ENCODE results near the gene CEACAM3. TPM values are rescaled to one million over a fixed set of nuclear protein-coding genes. Genes with fewer than 3 reads are reported as not detected.

CEACAM3 gene
- total and polyA plus RNA-seq, 5 donors = 0.07 to 0.59 (median 0.29) TPM; not detected in 2

DNA sequence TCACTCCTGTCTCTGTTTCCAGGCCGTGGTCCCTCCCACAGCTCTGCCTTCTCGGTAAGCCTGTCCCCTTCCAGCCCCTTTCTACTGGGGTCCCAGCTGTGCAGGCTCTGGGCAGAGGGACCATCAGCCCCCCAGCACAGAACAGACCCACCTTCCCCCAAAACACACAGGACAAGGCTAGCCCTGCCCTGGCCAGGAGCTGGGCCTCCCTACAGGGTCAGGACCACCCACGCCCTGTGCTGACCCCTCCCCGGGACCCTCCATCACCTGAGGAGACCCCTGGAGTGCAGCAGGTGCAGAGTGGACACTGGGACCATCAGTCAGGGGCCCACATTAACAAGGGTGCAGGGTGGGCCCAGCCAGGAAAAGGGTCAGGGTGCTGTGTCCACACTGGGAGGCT, 13.9 kb downstream of the CEACAM3 start:
- Histone ChIP-seq H3K27me3 (ENCODE audit: control insufficient read depth, insufficient read depth) (no peaks in the 10 kb centered on the region), H3K4me3 (ENCODE audit: low read length) (no peak overlapping the region), H3K4me1 (ENCODE audit: control insufficient read depth, insufficient read depth, low read length) (no peaks in the 10 kb centered on the region), H3K9me3 (ENCODE audit: control insufficient read depth, low read length) (no peaks in the 10 kb centered on the region), H3K27ac (ENCODE audit: low read length) (no peak overlapping the region)
- no peak for DNase-seq
- ATAC-seq = peak; percentile 14 to 31
- WGBS = 42% methylated on average over 4 of the region's 4 CpGs
- intact Hi-C loops (cut with DNase I) = no loop called here

DNA sequence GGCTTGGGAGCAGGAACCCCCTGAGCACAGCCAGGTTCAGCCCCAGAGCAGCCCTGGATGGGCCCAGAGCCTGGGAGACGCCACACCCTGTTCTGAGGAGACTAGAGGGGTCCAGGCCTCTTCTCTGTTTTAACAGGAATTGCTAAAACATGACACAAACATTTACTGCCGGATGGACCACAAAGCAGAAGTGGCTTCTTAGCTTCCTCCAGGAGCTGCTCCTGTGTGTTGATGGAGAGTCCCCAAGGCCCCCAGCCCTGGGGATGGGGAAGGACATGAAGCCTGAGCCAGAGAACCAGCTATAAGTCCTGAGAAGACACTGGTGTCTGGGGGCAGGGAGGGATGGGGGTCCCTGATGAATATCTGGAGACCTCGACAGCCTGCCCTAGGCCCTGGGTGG, 14.6 kb downstream of the CEACAM3 start:
- no peaks in the 10 kb centered on the region for H3K4me1 ChIP-seq (ENCODE audit: control insufficient read depth, insufficient read depth, low read length)
- no peak overlapping the region for H3K4me3 ChIP-seq (ENCODE audit: low read length)
- no peak overlapping the region for H3K27ac ChIP-seq (ENCODE audit: low read length)
- no peaks in the 10 kb centered on the region for H3K27me3 ChIP-seq (ENCODE audit: control insufficient read depth, insufficient read depth)
- H3K9me3 ChIP-seq (ENCODE audit: control insufficient read depth, low read length) = no peaks in the 10 kb centered on the region
- WGBS = 49% methylated on average over 3 of the region's 3 CpGs
- peak in 1 of 3 donors; percentile 53 for DNase-seq
- intact Hi-C loops (cut with DNase I) = no loop called here
- ATAC-seq = peak; percentile 45

DNA sequence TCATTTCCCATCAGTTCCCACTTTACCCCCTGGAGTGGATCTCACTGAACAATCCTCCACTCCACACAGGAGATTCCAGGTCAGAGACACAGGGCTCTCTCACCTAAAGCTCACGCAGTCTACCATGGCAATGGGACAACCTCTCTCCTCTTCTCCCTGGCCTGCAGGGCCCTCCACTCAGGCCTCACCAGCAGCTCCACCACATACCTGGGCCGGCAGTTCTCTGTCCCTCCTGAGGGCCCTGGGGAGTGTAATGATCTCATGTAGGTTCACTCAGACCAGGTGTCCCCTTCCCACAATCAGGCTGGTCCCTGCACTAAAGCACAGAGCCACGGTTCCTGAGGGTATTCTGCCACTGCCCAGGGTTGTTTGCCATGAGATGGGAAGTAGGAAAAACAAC, 15.6 kb downstream of the CEACAM3 start:
- Histone ChIP-seq H3K27me3 (ENCODE audit: control insufficient read depth, insufficient read depth) (no peaks in the 10 kb centered on the region), H3K4me3 (ENCODE audit: low read length) (no peak overlapping the region), H3K27ac (ENCODE audit: low read length) (no peak overlapping the region), H3K4me1 (ENCODE audit: control insufficient read depth, insufficient read depth, low read length) (no peaks in the 10 kb centered on the region), H3K9me3 (ENCODE audit: control insufficient read depth, low read length) (no peaks in the 10 kb centered on the region)
- WGBS = 70% methylated on average over 3 of the region's 3 CpGs
- intact Hi-C loops (cut with DNase I) = no loop called here
- no peak for ATAC-seq
- DNase-seq = no peak

DNA sequence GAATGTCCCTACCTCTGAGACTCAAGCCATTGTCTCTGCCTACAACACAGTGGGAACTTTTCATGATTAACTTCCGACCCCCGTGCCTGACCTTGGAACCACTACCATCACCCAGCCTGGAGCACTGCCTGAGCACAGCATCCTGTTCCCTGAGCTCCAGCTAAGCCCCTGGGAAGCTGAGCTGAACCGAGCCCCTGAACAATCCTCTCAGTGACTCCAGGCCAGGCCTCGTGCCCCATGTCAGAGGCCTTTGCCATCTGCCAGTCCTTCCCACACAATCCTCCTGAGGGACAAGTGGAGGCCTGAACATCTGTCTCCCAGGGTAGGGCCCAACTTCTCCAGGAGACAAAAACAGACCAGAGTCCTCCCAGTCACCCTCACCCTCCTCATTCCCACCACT, 17.5 kb downstream of the CEACAM3 start:
- no peak for DNase-seq
- ATAC-seq = no peak
- no peaks in the 10 kb centered on the region for H3K4me1 ChIP-seq (ENCODE audit: control insufficient read depth, insufficient read depth, low read length)
- H3K4me3 ChIP-seq (ENCODE audit: low read length) = no peak overlapping the region
- 49% methylated on average over 4 of the region's 4 CpGs for WGBS
- no peaks in the 10 kb centered on the region for H3K9me3 ChIP-seq (ENCODE audit: control insufficient read depth, low read length)
- intact Hi-C loops (cut with DNase I) = no loop called here
- no peak overlapping the region for H3K27ac ChIP-seq (ENCODE audit: low read length)
- no peaks in the 10 kb centered on the region for H3K27me3 ChIP-seq (ENCODE audit: control insufficient read depth, insufficient read depth)

DNA sequence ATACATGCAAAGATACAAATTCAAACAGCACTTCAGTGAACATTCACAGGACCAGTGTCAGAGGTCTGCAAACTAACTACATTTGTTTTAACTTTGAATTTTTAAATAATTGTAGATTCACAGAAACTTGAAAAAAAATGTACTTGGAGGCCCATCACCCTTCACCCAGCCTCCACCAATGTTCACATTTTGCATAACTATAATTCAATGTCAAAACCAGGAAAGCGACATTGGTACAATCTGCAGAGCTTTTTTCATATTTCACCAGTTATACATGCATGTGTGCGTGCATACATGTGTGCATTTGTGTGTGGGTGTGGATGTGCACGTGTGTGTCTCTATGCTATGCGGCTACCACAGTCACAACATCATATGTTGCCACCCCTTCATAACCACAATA, 18.9 kb downstream of the CEACAM3 start:
- no peak for ATAC-seq
- H3K27me3 ChIP-seq (ENCODE audit: control insufficient read depth, insufficient read depth) = no peaks in the 10 kb centered on the region
- intact Hi-C loops (cut with DNase I) = no loop called here

DNA sequence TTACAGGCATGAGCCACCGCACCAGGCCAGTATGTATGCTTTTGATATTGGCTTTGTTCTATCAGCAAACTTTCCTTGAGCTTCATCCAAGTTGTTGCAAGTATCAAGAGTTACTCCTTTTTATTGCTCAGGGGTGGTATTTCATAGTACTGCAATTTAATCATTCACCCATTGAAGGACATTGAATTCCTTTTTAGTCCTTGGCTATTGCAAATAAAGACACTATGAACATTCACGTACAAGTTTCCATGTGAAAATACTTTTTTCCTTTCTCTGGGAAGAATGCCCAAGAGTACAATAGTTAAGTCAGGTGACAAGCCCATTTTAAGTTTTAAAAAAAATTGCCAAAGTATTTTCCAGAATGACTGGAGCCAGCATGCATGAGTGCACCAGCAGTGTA, 20.4 kb downstream of the CEACAM3 start:
- Histone ChIP-seq H3K27ac (ENCODE audit: low read length) (no peak overlapping the region), H3K4me3 (ENCODE audit: low read length) (no peak overlapping the region), H3K9me3 (ENCODE audit: control insufficient read depth, low read length) (no peaks in the 10 kb centered on the region), H3K4me1 (ENCODE audit: control insufficient read depth, insufficient read depth, low read length) (no peaks in the 10 kb centered on the region), H3K27me3 (ENCODE audit: control insufficient read depth, insufficient read depth) (no peaks in the 10 kb centered on the region)
- 71% methylated on average over 2 of the region's 2 CpGs for WGBS
- intact Hi-C loops (cut with DNase I) = no loop called here
- ATAC-seq (no peak), DNase-seq (no peak)

More for the DNA sequence above, 18.9 kb downstream of the CEACAM3 start:
- no peak for DNase-seq
- no peak overlapping the region for H3K4me3 ChIP-seq (ENCODE audit: low read length)
- no peaks in the 10 kb centered on the region for H3K4me1 ChIP-seq (ENCODE audit: control insufficient read depth, insufficient read depth, low read length)
- WGBS = 58% methylated on average over 4 of the region's 4 CpGs
- no peaks in the 10 kb centered on the region for H3K9me3 ChIP-seq (ENCODE audit: control insufficient read depth, low read length)
- H3K27ac ChIP-seq (ENCODE audit: low read length) = no peak overlapping the region

DNA sequence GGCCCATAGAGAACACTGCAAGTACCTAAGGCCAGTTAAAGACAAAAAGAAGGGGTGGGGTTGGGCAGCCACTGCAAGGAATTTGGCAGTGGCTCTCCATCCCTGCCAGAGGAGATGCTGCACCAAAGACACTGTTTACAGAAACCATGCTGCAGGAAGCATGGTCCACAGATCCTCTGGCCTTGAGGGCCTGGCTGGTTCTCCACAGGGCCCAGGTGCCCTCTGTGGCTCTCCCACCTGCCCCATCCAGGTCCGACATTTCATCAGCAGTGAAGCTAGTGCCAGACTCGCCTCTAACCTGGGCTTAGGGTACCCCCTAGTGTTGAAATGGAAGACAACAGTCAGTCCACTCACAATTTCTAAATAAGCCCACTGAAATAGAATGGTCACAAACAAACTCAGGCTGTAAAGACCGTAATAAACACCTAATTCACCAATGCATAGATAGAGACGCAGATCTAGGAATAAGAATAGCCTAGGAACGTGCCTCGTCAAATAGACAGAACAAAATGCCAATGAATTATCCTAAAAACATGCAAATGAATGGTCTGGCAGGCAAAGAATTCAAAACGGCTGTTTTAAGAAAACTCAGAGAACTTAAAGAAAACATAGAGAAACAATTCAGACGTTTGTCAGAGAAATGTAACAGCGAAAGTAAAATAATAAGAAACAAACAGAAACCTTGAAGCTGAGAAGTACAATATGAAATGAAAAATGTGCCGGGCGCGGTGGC, 24.8 kb downstream of the CEACAM3 start:
- H3K4me3 ChIP-seq (ENCODE audit: low read length) = no peak overlapping the region
- no peak for DNase-seq
- no peaks in the 10 kb centered on the region for H3K9me3 ChIP-seq (ENCODE audit: control insufficient read depth, low read length)
- H3K27ac ChIP-seq (ENCODE audit: low read length) = no peak overlapping the region
- no peaks in the 10 kb centered on the region for H3K4me1 ChIP-seq (ENCODE audit: control insufficient read depth, insufficient read depth, low read length)
- intact Hi-C loops (cut with DNase I) = no loop called here
- ATAC-seq = peak in 1 of 2 donors; percentile 60
- WGBS = 37% methylated on average over 12 of the region's 12 CpGs
- H3K27me3 ChIP-seq (ENCODE audit: control insufficient read depth, insufficient read depth) = no peaks in the 10 kb centered on the region

DNA sequence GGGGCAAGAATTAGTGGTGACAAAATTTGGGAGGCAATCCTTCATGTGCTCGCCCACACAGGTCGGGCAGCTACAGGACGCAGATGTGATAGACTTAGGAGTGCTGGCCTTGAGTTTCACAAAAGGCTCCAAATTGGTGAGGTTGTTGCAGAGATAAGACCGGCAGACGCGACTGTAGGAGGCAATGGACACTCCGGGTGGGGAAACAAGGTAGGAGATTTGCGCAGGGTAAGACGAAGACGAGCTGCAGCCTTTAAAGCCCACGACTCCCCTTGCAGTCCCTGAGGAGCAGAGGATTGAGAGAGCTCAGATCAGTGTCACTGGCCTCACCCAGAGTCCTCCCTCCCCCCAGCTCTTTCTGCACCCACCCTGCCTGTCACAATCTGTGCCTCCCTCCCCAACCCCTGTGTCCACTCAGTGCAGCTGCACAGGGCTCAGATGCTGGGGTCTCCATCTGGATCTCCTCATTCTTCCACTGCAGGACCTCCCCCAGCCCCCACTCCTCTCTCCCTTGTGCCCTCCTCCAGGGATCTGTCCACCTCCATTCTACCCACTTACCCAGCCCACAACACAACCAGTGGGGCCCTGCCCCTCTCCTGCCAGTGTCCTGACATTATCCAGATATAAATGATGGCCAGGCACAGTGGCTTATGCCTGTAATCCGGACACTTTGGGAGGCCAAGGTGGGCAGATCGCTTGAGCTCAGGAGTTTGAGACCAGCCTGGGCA, 41.8 kb downstream of the CEACAM3 start:
- H3K9me3 ChIP-seq (ENCODE audit: control insufficient read depth, low read length) = no peaks in the 10 kb centered on the region
- 50% methylated on average over 13 of the region's 13 CpGs for WGBS
- no peak for DNase-seq
- no peak overlapping the region for H3K4me3 ChIP-seq (ENCODE audit: low read length)
- no peaks in the 10 kb centered on the region for H3K4me1 ChIP-seq (ENCODE audit: control insufficient read depth, insufficient read depth, low read length)
- no peak for ATAC-seq
- no peaks in the 10 kb centered on the region for H3K27me3 ChIP-seq (ENCODE audit: control insufficient read depth, insufficient read depth)
- H3K27ac ChIP-seq (ENCODE audit: low read length) = no peak overlapping the region
- intact Hi-C loops (cut with DNase I) = no loop called here

DNA sequence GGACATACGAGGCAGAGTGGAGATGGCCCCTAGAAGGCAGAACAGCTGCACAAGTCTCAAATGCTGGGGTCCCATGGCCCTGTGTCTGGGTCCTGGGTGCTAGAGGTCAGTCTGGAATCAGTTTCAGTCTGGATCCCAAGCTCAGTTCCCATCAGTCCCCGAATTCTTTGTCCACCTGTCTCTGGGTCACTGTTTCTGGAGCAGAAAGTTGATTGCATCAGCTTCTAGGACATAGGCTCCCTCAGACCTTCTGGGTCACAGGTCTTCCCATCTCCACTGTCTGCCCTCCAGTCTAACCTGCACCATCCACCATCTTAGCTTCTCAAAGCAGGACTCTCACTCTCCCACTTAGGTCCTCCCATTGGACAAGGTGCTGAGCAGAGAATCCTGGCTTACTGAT, 42.8 kb downstream of the CEACAM3 start:
- 65% methylated on average over 2 of the region's 2 CpGs for WGBS
- no peak for ATAC-seq
- intact Hi-C loops (cut with DNase I) = no loop called here
- no peak for DNase-seq
- Histone ChIP-seq H3K4me3 (ENCODE audit: low read length) (no peak overlapping the region), H3K4me1 (ENCODE audit: control insufficient read depth, insufficient read depth, low read length) (no peaks in the 10 kb centered on the region), H3K27ac (ENCODE audit: low read length) (no peak overlapping the region), H3K27me3 (ENCODE audit: control insufficient read depth, insufficient read depth) (no peaks in the 10 kb centered on the region), H3K9me3 (ENCODE audit: control insufficient read depth, low read length) (no peaks in the 10 kb centered on the region)

DNA sequence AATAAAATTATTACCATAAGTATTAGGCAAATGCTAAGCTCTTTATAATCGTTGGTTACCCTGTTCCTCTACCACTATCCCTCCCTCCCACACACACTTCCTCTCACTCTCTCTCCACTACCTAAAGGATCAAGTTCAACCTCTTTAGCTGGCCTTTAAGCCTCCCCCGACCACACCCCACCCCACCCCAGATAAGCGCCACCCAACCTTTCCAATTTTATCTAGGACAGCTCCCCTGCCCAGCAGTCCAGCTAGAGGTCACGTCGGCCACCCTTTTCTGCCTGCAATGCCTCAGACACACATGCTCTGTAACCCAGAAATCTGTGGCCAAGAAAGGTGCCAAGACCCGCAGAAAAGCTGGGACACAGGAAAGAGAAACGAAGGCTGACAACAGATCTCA, 47.0 kb downstream of the CEACAM3 start:
- WGBS = 34% methylated on average over 7 of the region's 7 CpGs
- no peak for ATAC-seq

DNA sequence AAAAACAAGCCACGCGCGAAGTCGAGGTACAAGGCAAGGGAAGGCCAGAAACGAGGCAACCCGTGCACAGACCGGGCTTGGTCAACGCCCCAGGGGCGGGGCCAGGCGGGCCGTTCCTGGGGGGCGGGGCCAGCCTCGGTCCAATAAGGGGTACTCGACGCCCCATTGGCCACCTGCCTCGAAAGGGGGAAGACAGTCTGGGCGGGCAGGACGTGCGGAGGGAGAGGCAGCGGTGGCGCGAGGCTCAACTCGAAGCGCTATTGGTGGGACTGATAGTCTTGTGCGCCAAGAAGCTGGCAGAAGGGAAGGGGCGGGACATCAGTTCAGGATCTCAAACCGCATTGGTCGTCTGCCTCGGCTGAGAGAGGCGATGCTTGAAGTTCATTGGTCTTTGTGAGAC, 48.2 kb downstream of the CEACAM3 start, which contains the start of gene LYPD4:
Gene LYPD4, minus strand, starts transcription at position 83 of the 400 bp plus-strand sequence. CDS start 5,398 bp downstream, outside the sequence.
- no peaks in the 10 kb centered on the region for H3K9me3 ChIP-seq (ENCODE audit: control insufficient read depth, low read length)

More for the DNA sequence above, 47.0 kb downstream of the CEACAM3 start:
- Histone ChIP-seq H3K27ac (ENCODE audit: low read length) (no peak overlapping the region), H3K9me3 (ENCODE audit: control insufficient read depth, low read length) (no peaks in the 10 kb centered on the region), H3K4me1 (ENCODE audit: control insufficient read depth, insufficient read depth, low read length) (no peaks in the 10 kb centered on the region), H3K27me3 (ENCODE audit: control insufficient read depth, insufficient read depth) (no peaks in the 10 kb centered on the region), H3K4me3 (ENCODE audit: low read length) (no peak overlapping the region)
- DNase-seq = no peak
- intact Hi-C loops (cut with DNase I) = no loop called here

DNA sequence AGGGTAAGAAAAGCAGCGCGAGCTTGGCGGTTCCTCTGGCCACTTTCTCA, 48.4 kb downstream of the CEACAM3 start, which contains the start of gene DMRTC2:
Gene DMRTC2, plus strand, starts transcription at position 42 of the 50 bp plus-strand sequence. CDS start 2,387 bp downstream, outside the sequence.
- Histone ChIP-seq H3K27ac (ENCODE audit: low read length) (no peak within 1 kb of the TSS), H3K4me3 (ENCODE audit: low read length) (no peak within 1 kb of the TSS), H3K27me3 (ENCODE audit: control insufficient read depth, insufficient read depth) (no peaks in the 10 kb centered on the region), H3K9me3 (ENCODE audit: control insufficient read depth, low read length) (no peaks in the 10 kb centered on the region), H3K4me1 (ENCODE audit: control insufficient read depth, insufficient read depth, low read length) (no peaks in the 10 kb centered on the region)
- 95% methylated on average over 3 of the region's 3 CpGs for WGBS
- ATAC-seq (no peak), DNase-seq (no peak)
- intact Hi-C loops (cut with DNase I) = no loop called here

More for the DNA sequence above, 48.2 kb downstream of the CEACAM3 start, which contains the start of gene LYPD4:
- ATAC-seq = no peak
- H3K4me1 ChIP-seq (ENCODE audit: control insufficient read depth, insufficient read depth, low read length) = no peaks in the 10 kb centered on the region
- WGBS = 84% methylated on average over 30 of the region's 30 CpGs
- H3K4me3 ChIP-seq (ENCODE audit: low read length) = no peak within 1 kb of the TSS
- H3K27ac ChIP-seq (ENCODE audit: low read length) = no peak within 1 kb of the TSS
- intact Hi-C loops (cut with DNase I) = no loop called here
- DNase-seq = no peak
- H3K27me3 ChIP-seq (ENCODE audit: control insufficient read depth, insufficient read depth) = no peaks in the 10 kb centered on the region

Measured in right cardiac atrium (tissue), 5 donors.